Measurements from ENCODE around the gene RIC8B.

- TF ChIP-seq CTCF (IDR thresholded peaks at IDR 0.05; ENCODE audit: low read length) (no peak), EZH2 (IDR thresholded peaks at IDR 0.05; ENCODE audit: borderline replicate concordance, low read length) (no peak)
These were observed 41.3 kb downstream of the RIC8B start for GRCh38 chr12:106815741-106816140.
